Spleen (tissue), 11 donors: ENCODE measurements around the gene POLR1C. TPM values are rescaled to one million over a fixed set of nuclear protein-coding genes. Genes with fewer than 3 reads are reported as not detected.

Experiments
- DNase-seq: peaks from one replicate; pipeline ENCODE4 v3.0.0-alpha.2; 2020
- H3K27ac ChIP-seq, 8 donors: fragments of 200-600 bp; sonication (generic) in 7 of 8; 1 replicate in 4 of 8; 2 replicates in 4 of 8; pipeline versions ENCODE4 v1.5.0 to v1.8.0; 2016 to 2021; ENCODE audit warnings: inconsistent platforms in 4 of 8, mild to moderate bottlenecking in 4 of 8, moderate library complexity in 1 of 8
- H3K27me3 ChIP-seq, 7 donors: fragments of 200-600 bp; sonication (generic) in 6 of 7; replicated peaks in 1 of 7; 1 replicate in 4 of 7; 2 replicates in 3 of 7; pipeline versions ENCODE4 v1.5.0 to v1.8.0; 2016 to 2021; ENCODE audit warnings: inconsistent platforms in 3 of 7, mild to moderate bottlenecking in 1 of 7
- H3K36me3 ChIP-seq, 6 donors: fragments of 200-600 bp; sonication (generic) in 5 of 6; 1 replicate in 4 of 6; 2 replicates in 2 of 6; pipeline versions ENCODE4 v1.5.0 to v1.8.0; 2016 to 2021; ENCODE audit warnings: inconsistent platforms in 2 of 6
- H3K4me1 ChIP-seq, 6 donors: fragments of 200-600 bp; sonication (generic) in 5 of 6; 1 replicate in 3 of 6; 2 replicates in 3 of 6; pipeline versions ENCODE4 v1.5.0 to v1.8.0; 2016 to 2021; ENCODE audit warnings: inconsistent platforms in 3 of 6
- H3K4me3 ChIP-seq, 8 donors: fragments of 200-600 bp; sonication (generic) in 7 of 8; 1 replicate in 4 of 8; 2 replicates in 4 of 8; pipeline versions ENCODE4 v1.5.0 to v1.8.0; 2016 to 2021; ENCODE audit warnings: inconsistent platforms in 4 of 8, mild to moderate bottlenecking in 4 of 8, moderate library complexity in 2 of 8
- H3K9me3 ChIP-seq, 8 donors: fragments of 200-600 bp; sonication (generic) in 7 of 8; 1 replicate in 4 of 8; 2 replicates in 4 of 8; pipeline versions ENCODE4 v1.5.0 to v1.8.0; 2016 to 2021; ENCODE audit warnings: inconsistent platforms in 4 of 8
- CTCF ChIP-seq, 11 experiments: fragments of 200-600 bp in 7 of 11; fragments of 450-650 bp in 4 of 11; sonication (generic) in 4 of 11; IDR thresholded peaks in 8 of 11; conservative IDR thresholded peaks in 3 of 11; 1 replicate in 7 of 11; 2 replicates in 4 of 11; pipeline versions ENCODE4 v1.4.0 to v1.8.0; 2016 to 2021; ENCODE audit warnings: antibody characterized with exemption in 11 of 11, inconsistent platforms in 4 of 11, mild to moderate bottlenecking in 1 of 11
- POLR2A ChIP-seq, 3 donors: fragments of 450-650 bp; IDR thresholded peaks; one replicate each; pipeline ENCODE4 v1.5.1; 2017; ENCODE audit warnings: antibody characterized with exemption in 3 of 3, mild to moderate bottlenecking in 1 of 3
- POLR2AphosphoS5 ChIP-seq, 3 donors: sonication (generic); formaldehyde crosslinking; IDR thresholded peaks; one replicate each; pipeline ENCODE4 v1.5.1; 2017; ENCODE audit warnings: antibody characterized with exemption in 3 of 3
- WGBS, 5 donors: extraction: QIAGEN DNeasy Blood & Tissue Kit in 3 of 5; methylation state at CpG; one replicate each; pipeline versions ENCODE4 v1.1.5 to v1.1.7; 2013 to 2018; 5-methylcytosine and 5-hydroxymethylcytosine counted together
- intact Hi-C: fragments of 100-400 bp; cut with DNase I; formaldehyde crosslinking; loops from one replicate; pipeline ENCODE4 v1.15.0; 2023; ENCODE audit warnings: low total_unique reads
- polyA plus RNA-seq, 3 donors: library from polyadenylated mRNA; stranded (reverse); fragments of 200-250 nt; gene quantifications; one replicate each; pipeline ENCODE4 v1.2.1, GENCODE V29; 2013
- total RNA-seq, 7 donors: library from RNA; depleted of rRNA in 3 of 7; stranded (reverse); fragments of >200 nt in 3 of 7; fragmentation: NEBNext Ultra II Directional in 4 of 7; extraction: Animal tissue kit (Norgen Biotek cat#: 25700) in 4 of 7; gene quantifications; one replicate each; pipeline versions ENCODE4 v1.1.0 to v1.2.1, GENCODE V29; 2016 to 2021
- donor health status: healthy with polysubstance abuse.
- donor health status: DM: no; HTN: no; CAD: no; lungs with moderate emphysema.
- donor health status: DM: no; HTN: no; CAD: no.
- donor health status: Bipolar disorder and iron deficiency.
- donor health status: healthy.
- donor health status: DM: no; HTN: no; CAD: no.
- donor health status: DM: yes; HTN: yes; CAD: no.

Gene POLR1C
- total and polyA plus RNA-seq, 10 donors, result 24.1 to 32.6 (median 28.2) TPM

- intact Hi-C loops, result loop anchor here (5.0 kb wide), 2 partner anchors 55 to 245 kb away; no protein-coding TSS in a partner anchor
- Histone ChIP-seq H3K9me3 (no peaks in the 10 kb centered on the region), H3K4me1 (peaks cover 21 to 66% (median 37%) of the 10 kb centered on the region in 6 donors), H3K27me3 (peaks cover 3 to 31% (median 10%) of the 10 kb centered on the region in 7 donors), H3K4me3 (no peak overlapping the region), H3K36me3 (peaks cover under 1 to 54% (median 45%) of the 10 kb centered on the region in 6 donors), H3K27ac (peak overlapping the region in 4 of 8 donors; percentile 4 to 36 (median 15))
- peak; percentile 90 for DNase-seq
- TF ChIP-seq CTCF (IDR thresholded peaks at IDR 0.05 in 8 of 11, conservative IDR thresholded peaks at IDR 0.05 in 3 of 11) (peak; percentile 87 to 99 (median 96)), POLR2AphosphoS5 (IDR thresholded peaks at IDR 0.05) (peak; percentile 43 to 66 (median 66)), POLR2A (IDR thresholded peaks at IDR 0.05) (peak in 1 of 3 donors; percentile 5)
- 30 to 35% (median 31%) methylated on average over 12 to 14 of the region's 14 CpGs for WGBS, 5 donors
Observed at GRCh38 chr6:43506667-43507471, 10.0 kb upstream of the POLR1C start.

GRCh38 chr6:43508481-43509141 lies 8.3 kb upstream of the POLR1C start:
- 68 to 76% (median 73%) methylated on average over 8 of the region's 8 CpGs for WGBS, 5 donors
- H3K27me3 ChIP-seq, result peaks cover 3 to 31% (median 10%) of the 10 kb centered on the region in 7 donors
- H3K27ac ChIP-seq, result no peak overlapping the region
- peaks cover 21 to 83% (median 41%) of the 10 kb centered on the region in 6 donors for H3K4me1 ChIP-seq
- peaks cover 5 to 54% (median 46%) of the 10 kb centered on the region in 6 donors for H3K36me3 ChIP-seq
- DNase-seq, result peak; percentile 73
- intact Hi-C loops, result loop anchor here (5.0 kb wide), 2 partner anchors 56 to 246 kb away; no protein-coding TSS in a partner anchor
- H3K9me3 ChIP-seq, result no peaks in the 10 kb centered on the region
- peak overlapping the region in 2 of 8 donors; percentile 78 to 86 for H3K4me3 ChIP-seq
- no peak for TF ChIP-seq CTCF (IDR thresholded peaks at IDR 0.05 in 8 of 11, conservative IDR thresholded peaks at IDR 0.05 in 3 of 11)
- no peak for TF ChIP-seq POLR2A (IDR thresholded peaks at IDR 0.05)
- no peak for TF ChIP-seq POLR2AphosphoS5 (IDR thresholded peaks at IDR 0.05)

- DNase-seq, result no peak
- WGBS, 5 donors, result 9 to 28% (median 12%) methylated on average over 22 to 69 of the region's 69 CpGs
- peaks cover 5 to 54% (median 46%) of the 10 kb centered on the region in 6 donors for H3K36me3 ChIP-seq
- TF ChIP-seq POLR2A (IDR thresholded peaks at IDR 0.05), result no peak
- no peak for TF ChIP-seq POLR2AphosphoS5 (IDR thresholded peaks at IDR 0.05)
- no peak for TF ChIP-seq CTCF (IDR thresholded peaks at IDR 0.05 in 8 of 11, conservative IDR thresholded peaks at IDR 0.05 in 3 of 11)
- no peaks in the 10 kb centered on the region for H3K9me3 ChIP-seq
- peaks cover 21 to 90% (median 47%) of the 10 kb centered on the region in 6 donors for H3K4me1 ChIP-seq
- H3K4me3 ChIP-seq, result peak overlapping the region; percentile 67 to 86 (median 80)
- peaks cover 3 to 31% (median 10%) of the 10 kb centered on the region in 7 donors for H3K27me3 ChIP-seq
- peak overlapping the region in 4 of 8 donors; percentile 64 to 78 (median 71) for H3K27ac ChIP-seq
- intact Hi-C loops, result loop anchor here (5.0 kb wide), 2 partner anchors 57 to 247 kb away; no protein-coding TSS in a partner anchor
Observed at GRCh38 chr6:43509142-43509983, 7.5 kb upstream of the POLR1C start.
